HG03108 (cell line): ENCODE measurements around the gene SSH2.
"Not testable (repeated sequence)": the region's sequence is repeated elsewhere in the genome, so short reads cannot be mapped to it uniquely, and the experiment has no call there.

Experiments
- ATAC-seq: cut with Tn5 transposase; IDR thresholded peaks from one replicate; pipeline ENCODE4 v1.9.1; 2021; ENCODE audit warnings: moderate library complexity; ENCODE audit not compliant: unreplicated experiment

SSH2 gene

DNA sequence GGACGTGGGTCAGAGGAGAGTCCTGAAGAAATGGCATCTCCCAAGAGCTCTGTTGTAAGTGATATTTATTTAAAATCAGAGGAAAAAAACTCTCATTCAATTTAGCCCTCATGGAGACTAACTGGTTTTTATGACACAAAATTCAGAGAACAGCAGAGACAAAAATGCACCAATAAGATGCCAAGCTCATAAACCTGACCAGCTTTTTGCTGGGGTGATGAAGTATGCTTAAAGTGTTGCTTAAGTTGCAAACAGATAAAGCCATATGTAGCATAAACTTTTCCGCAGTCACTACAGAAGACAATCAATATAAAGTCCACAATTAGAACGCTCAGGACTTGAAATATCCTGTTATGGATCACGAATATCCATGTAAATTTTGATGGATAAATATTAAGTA, 183.4 kb downstream of the SSH2 start:
- ATAC-seq: no peak

DNA sequence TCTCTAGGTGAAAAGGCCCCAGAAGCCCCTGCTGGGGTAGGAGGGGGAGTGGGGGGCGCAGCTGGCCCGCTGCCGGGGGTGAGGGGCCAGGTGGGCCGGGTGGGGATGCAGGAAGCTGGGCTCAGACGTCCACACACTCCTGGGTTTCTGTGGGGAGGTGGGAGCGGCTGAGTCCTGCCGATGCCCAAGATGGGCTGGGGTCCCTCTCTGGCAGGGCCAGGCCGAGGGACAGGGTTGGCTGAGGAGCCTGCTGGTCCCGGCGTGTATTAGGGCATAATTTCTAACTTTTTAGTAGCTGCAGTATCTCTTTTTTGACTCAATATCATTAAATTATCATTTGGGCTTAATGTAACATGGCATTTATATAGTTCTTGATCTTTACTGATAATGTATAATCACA, 185.9 kb downstream of the SSH2 start:
- no peak for ATAC-seq

DNA sequence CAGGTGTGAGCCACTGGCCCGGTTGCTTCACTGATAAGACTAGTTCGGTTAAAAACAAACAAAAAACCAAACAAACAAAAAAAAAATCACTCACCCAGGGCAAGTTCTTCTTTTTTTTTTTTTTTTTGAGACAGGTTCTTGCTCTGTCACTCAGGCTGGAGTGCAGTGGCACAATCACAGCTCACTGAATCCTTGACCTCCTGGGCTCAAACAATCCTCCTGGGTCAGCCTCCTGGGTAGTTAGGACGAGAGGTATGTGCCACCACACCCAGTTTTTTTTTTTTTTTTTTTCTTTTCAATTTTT, 187.9 kb downstream of the SSH2 start:
- ATAC-seq: no peak

DNA sequence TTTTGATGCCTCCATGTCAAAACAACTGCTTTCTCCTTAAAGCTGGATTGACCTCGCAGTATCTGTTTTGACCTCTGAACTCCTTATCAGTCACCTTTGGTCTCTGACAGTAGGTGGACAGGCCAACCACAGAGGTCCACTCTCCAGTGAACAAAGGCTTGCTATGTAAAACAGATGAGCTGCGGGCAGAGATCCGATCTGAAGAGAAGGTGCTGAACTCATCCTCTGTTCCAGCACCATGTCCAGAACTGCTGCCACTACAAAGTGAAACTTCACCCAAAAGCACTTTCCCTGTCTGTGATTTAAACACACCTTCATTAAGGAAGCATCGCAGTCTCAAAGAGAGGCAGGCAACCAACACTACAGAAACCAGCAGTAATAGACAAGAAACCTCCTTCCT, 190.0 kb downstream of the SSH2 start:
- no peak for ATAC-seq

DNA sequence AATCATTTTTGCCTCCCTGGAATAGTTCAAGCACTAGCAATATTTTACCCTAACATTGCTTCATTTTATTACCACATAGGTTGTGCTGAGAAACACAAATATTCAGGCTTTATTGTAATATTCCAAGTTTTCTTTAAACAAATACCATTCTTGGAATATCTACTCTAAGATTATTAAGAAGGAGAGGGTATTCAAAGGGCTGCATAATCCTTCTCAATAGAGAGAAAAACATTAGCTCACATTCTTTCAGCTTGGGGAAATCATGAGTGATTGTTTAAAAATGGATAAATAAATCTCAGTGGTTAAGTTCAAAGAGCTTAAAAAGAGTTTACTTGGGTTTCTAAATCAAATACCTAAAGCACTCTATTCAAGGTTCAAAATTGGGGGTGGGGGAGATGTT, 195.4 kb downstream of the SSH2 start:
- ATAC-seq: no peak

DNA sequence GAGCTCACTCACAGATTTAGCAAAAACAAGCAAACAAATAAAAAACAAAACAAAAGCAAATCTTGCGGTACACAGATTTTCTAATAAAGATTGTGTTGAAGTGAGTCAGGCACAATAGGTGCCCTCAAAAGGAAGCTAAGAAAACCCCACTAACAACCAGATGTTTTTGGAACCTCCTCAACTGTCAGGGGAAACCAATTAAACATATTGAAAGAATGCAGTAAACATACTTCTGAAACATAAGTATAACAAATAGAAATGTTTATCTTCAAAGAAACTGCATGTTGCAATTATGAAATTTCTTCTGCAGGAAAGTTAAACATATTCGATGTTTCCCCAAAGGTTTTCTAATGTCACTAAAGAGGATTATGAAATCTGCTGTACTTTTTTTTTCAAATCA, 196.9 kb downstream of the SSH2 start:
- no peak for ATAC-seq

DNA sequence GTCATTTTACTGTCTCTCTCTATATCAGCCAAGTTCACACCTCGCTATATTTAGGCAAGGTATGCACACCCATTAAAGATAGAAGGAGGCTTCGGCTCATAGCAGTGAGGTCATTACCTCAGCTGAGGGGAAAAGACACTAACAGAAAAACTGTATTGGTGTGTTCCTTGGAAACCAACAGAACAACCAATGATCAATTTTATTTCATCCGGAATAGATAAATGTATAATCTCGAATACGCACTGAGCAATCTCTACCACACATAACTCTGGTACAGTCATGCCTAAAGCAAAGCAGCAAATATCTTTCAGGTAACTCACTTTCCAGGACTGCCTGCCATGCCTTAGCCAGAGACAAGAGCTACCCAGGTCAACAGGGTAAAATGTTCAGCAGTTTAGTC, 197.4 kb downstream of the SSH2 start:
- no peak for ATAC-seq

DNA sequence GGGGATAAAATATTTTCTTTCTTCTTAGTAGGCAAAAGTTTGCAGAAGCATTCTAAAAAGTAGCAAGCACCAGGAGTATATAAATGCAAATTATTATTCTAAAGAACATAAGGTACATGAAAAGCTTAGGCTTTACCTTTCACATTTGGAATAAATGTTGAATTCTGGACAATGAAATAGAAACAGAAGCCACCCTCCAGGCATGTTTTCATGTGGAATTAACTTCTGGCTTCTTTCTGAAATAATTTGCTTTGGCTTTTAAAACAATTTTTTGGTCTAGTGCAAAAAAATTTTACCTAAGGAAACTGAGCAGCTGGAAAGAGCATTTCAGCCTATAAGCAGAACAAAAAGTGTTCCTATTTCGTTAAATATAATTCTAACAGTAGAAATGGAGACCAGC, 197.8 kb downstream of the SSH2 start:
- ATAC-seq: no peak

DNA sequence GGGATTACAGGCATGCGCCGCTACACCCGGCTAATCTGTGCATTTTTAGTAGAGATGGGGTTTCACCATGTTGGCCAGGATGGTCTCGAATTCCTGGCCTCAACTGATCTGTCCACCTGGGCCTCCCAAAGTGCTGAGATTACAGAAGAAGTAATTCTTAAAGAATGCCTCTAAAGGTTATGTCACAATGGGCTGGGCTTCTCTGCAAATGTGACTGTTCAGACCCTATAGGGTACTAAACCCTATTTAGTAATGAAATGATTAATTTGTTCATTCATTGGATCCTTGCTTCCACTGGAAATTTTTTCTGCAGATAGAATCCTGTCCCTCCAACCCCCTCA, 198.5 kb downstream of the SSH2 start:
- no peak for ATAC-seq

DNA sequence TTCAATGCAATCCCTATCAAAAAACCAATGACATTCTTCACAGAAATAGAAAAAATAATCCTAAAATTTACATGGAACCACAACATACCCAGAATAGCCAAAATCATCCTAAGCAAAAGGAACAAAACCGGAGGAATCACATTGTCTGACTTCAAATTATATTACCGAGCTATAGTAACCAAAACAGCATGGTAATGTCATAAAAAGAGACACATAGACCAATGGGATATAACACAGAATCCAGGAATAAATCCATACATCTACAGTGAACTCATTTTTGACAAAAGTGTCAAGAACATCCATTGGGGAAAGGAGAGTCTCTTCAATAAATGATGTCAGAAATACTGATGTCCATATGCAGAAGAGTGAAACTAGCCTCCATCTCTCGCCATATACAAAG, 201.5 kb downstream of the SSH2 start:
- ATAC-seq: no peak

DNA sequence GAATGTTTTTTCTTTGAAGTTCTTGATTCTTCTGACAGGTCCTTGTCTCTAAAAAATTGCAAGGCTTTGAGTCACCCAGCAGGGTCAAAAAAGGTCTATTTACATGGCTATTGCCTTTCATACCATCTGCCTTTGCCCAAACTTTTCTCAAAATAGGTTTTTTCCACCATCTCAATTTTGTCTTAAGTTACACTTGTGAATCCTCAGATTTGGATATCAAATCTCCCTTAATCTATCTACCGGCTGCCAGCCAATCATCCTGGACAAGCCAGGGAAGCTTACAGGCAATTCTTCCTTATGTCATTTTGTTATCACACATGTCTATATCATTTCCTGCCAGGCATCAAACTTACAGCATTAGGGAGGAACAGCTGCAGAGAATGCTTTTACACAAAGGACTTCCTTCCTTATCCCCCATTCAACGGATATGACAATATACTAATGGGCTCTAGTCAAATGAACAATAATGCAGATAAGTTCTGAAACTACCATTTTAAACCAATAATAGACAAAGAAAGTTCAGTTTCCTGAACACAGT, 203.2 kb downstream of the SSH2 start:
- no peak for ATAC-seq

DNA sequence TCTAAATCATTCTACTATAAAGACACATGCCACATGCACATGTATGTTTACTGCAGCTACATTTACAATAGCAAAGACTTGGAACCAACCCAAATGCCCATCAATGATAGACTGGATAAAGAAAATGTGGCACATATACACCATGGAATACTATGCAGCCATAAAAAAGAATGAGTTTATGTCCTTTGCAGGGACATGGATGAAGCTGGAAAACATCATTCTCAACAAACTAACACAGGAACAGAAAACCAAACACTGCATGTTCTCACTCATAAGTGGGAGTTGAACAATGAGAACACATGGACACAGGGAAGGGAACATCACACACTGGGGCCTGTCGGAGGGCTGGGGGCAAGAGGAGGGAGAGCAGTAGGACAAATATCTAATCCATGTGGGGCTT, 204.6 kb downstream of the SSH2 start:
- not testable (repeated sequence) for ATAC-seq

DNA sequence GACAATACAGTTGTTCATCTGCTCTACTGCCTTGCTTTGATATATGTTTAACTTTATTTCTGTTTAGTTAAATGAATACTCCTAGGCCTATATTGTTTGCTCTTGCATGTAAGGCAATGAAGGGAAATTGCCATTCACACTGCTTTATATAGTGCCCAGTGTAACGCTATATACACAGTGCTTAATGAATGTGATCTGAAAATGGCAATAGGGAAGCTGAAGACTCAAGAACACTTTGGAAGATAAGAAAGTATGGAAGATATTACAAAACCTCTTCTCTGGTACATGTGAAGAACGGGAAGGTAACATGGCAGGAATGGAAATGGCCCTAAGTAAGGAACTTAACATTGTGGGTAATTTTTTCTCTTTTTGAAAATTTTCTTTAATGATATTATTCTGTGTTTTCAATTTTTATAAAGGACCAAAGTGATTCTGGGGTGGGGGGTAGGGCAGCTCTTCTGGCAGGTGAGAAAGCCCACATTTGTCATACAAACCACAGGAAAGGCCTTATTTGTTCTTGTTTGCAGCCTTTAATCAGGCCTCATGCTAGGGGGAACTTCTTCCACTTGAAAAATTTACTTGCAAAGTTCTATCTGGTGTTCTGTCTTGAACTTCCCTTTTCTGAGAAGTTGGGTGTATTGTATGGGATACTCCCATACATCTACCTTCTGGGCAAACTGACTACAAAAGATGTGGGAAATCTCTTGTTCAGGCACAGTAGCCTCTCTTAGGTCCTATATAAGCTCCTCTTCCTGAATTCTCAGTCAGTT, 206.6 kb downstream of the SSH2 start:
- peak; percentile 37 for ATAC-seq

DNA sequence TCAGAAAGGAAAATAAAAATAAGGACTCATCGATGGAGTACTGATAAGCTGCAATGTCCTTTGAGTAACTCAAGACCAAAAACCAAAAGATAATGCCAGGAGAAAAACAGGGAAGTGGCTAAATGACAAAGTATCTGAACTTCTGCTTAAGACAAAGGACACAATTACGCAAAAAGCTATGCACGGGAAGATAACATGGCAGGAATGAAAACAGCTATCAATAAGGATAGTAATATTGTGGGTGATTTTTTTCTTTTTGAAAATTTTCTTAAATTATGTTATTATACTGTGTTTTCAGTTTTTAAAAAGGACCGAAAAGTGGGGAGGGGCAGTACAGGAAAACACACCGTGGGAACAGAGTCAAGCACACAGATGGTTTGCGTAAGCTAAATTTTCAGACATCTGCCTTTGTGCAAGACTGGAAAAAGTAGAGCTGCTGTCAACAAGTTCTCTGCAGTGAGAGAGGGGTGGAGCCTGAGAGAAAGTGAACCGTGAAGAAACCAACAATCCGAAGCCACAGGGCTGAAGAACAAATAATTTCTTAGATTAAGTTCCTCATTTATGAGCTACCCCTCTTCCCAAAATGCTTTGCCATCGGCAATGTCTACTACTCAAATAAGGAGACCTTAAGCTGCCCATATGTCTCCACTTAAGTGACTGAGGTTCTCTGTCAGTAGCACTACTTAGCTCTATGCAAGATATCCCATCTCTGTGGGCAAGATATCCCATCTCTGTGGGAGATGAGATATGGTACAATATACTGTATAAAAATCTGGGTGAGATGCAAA, 207.4 kb downstream of the SSH2 start:
- ATAC-seq: peak; percentile 74

DNA sequence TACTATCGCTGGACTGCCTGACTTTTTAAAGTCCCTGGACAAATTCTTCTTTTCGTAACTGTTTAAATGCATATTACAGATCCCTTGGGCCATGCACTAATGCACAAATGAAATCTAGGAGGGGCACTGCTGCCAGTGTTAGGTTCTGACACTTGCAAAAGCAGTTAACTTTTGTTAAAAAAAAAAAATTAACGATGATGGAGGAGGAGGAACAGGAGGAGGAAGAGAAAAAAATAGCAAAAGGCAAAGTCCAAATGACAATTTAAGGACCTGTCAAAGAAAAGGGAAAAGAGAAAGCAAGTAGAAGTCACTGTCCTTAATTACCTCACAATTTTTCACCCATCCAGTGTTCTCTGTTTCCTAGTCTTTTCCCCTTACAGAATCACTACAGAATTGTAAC, 209.5 kb downstream of the SSH2 start:
- no peak for ATAC-seq

DNA sequence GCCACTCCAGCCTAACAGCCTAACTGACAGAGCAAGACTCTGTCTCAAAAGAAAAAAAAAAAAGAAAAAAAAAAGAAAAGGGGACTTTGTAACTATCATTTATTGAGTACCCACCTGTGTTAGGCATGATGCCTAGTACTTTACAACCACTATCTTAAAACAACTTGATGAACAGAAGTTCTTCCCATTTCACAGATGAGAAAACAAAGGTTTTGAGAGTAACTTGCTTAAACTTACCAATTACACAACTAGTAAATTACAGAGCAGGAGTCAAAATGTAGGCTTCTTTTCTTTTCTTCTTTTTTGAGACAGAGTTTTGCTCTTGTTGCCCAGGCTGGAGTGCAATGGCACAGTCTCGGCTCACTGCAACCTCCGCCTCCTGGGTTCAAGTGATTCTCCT, 210.6 kb downstream of the SSH2 start:
- ATAC-seq: no peak

DNA sequence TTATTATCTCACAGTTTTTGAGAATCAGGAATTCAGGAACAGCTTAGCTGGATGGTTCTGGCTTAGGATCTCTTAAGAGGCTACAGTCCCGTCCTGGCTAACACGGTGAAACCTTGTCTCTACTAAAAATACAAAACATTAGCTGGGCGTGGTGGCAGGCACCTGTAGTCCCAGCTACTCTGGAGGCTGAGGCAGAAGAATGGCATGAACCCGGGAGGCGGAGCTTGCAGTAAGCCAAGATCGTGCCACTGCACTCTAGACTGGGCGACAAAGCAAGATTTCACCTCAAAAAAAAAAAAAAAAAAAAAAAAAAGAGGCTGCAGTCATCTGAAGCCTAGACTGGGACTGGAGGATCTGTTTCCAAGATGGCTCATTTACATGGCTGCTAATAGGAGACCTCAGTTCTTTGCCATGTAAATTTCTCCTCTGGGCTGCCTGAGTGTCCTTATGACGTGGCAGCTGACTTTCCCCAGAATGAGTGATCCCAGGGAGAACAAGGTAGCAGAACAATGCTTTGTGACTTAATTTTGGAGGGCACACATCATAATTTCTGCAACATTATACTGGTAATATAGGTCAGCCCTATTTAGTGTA, 211.5 kb downstream of the SSH2 start:
- no peak for ATAC-seq

DNA sequence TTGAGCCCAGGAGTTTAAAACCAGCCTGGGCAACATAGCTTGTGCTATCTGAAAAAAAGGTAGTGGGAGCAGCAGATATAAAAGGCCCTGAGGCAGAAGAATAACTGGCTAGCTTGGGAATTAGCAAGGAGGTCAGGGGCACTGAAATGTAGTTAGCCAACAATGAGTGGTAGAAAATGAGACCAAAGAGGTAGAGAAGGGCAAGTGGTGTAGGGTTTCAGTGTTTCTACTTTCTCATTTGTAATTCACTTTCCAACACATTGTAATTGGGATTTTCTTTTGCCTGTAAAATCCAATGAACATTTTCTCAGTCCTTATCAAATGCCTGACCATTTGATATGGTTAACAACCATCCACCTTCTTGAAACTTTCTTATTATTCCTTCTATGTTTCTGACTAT, 212.2 kb downstream of the SSH2 start:
- ATAC-seq: no peak

DNA sequence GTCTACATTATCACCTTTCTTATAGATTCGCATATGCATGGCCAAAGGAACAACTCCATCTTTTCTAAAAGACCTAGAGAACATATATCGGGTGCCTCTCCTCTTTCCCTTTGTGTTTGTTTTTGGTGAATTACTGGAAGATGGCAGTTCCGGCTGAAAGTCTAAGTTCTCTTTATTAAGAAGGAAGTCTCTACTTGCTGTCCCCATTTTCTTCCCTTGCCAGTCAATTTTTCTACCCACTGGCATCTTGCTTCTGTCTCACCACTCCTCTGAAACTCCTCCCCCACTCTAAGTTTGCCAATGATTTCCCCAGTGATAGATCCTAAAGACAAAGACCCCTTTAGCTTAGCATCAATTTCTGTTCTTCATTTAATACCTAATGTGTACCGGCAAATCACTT, 213.5 kb downstream of the SSH2 start:
- ATAC-seq: no peak

DNA sequence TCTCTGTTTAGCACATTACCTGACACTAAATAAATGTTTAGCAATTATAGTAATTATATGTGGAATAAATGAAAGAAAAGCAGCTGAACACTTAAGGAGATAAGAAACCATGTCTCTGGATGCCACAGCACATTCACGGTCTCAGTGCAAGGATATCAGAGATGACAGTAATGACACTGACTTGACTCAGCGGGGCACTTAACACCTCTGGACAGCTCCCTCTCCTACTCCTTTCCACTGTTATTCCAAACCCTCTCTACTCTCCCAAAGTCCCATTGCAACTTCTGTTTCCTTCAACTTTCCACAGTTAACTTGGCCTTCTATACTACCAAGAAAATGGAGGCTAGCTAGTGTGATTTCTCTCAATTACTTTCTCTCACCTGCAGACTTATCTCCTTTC, 214.3 kb downstream of the SSH2 start:
- no peak for ATAC-seq

DNA sequence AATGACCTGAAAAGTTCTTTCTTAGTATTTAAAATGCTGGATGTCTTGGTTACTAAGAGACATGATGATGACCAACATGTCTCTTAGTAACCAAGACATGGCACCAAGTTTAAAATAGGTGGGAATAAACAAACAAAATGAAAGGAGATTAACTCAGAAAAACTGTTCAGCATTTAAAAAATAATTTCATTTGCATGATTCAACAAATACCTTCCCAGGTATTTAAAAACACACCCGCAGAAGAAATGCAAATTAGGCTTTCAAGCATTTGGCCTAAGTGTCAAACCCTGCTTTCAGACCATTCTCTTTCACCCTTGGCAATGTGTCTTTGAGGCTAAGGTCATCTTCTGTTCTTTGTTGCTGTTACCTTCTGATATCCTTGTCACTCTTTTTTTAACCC, 215.9 kb downstream of the SSH2 start:
- ATAC-seq: no peak

DNA sequence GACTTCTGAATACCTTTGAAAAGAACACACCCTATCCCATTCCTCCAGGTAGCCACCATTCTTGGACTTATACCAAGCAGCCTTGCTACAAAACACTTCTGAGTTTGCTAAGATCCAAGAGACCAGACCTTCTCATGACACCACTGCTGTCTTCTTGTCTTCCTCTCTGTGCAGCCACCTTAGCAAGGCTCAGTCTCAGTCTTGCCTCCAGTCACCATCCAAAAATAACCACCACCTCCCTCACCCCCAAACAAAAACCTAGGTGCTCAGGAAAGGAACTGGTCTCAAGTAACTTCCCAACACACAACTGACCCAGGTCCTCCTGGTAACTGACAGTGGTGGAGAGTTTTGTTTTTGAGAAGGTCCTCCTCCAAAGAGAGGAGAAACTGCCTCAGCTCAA, 216.4 kb downstream of the SSH2 start:
- peak; percentile 45 for ATAC-seq
